PFSK-1 (cell line): ENCODE measurements around the gene MCEE.

Source experiments
- FOXP2 ChIP-seq: optimal IDR thresholded peaks from 2 replicates; pipeline ENCODE3; 2011; ENCODE audit warnings: borderline replicate concordance, control low read depth, inconsistent platforms; ENCODE audit not compliant: insufficient read depth; ENCODE audit errors: extremely low read length, extremely low read depth
- POLR2AphosphoS5 ChIP-seq: IDR thresholded peaks from 2 replicates; pipeline ENCODE4 v1.6.1; 2012; ENCODE audit warnings: low read depth, mild to moderate bottlenecking, control low read depth, low read length, moderate library complexity
- SIN3A ChIP-seq: IDR thresholded peaks from 2 replicates; pipeline ENCODE4 v1.6.1; 2012; ENCODE audit warnings: mild to moderate bottlenecking, low read length, moderate library complexity, borderline replicate concordance; ENCODE audit not compliant: insufficient read depth
- TAF1 ChIP-seq: IDR thresholded peaks from 2 replicates; pipeline ENCODE4 v1.6.1; 2012; ENCODE audit warnings: low read length, control low read depth, borderline replicate concordance; ENCODE audit not compliant: insufficient read depth
- TF ChIP-seq, protein P1 (sequence below), 2 experiments: IDR thresholded peaks; 2 replicates each; pipeline versions ENCODE4 v1.6.1 to v1.8.0; 2011 to 2012; ENCODE audit warnings: low read depth in 2 of 2, low read length in 2 of 2, control low read depth in 1 of 2, inconsistent platforms in 1 of 2, mild to moderate bottlenecking in 1 of 2, moderate library complexity in 1 of 2; ENCODE audit not compliant: insufficient read depth in 1 of 2

The MCEE gene

DNA sequence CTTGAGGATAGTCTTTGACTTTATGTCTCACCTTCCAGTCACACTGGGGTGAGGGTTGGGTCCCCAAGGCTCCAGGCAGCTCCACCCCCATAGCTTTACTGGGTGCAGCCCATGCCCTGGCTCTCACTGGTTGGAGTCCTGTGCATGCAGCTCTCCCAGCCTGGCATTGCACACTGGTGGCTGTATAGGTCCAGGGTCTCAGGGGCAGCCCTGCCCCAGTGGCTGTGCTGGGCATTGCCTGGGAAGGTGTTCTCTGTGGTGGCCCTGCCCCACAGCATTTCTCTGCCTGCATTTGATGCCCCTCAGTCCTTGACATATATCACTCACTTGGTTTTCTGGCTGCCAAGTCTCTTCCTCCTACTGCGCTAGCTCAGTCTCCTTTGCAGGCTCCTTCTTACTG is 21.6 kb upstream of the MCEE start:
- TF ChIP-seq TAF1 (no peak), FOXP2 (no peak), POLR2AphosphoS5 (no peak), SIN3A (no peak)

DNA sequence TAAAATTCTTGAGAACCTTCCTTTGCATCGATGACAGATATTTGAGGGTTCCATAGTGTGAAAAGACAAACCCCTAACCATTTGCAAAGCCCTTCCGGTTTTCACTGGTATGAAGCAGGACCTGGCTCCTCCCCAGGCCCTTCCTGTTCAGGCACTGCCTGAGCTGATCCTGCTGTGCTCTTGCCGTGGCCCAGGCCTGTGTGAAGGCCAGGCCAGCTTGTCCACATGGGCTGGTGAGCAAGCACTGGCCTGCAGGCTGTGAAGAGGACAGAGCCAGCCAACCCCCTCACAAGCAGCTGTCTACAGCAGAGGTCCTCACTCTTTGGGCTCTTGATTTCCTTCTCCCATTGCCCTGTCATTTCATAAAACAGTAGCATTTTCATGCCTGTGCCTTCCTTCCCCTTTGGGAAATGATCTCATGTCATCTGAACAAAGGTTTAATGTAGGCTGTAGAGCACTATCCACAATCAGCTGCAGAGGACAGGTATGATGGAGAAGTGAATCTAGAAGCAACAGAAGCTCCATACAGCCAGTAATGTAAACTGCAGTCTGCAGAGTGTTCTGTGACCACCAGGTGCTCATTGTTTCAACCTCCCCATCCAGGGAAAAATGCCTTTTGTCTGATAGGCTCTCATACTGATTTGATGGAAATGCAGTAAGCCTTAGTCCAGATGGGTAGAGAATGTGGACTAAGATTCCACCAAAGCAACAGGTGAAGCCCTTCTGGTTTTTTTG is 20.2 kb upstream of the MCEE start:
- no peak for TF ChIP-seq POLR2AphosphoS5
- no peak for TF ChIP-seq SIN3A
- TF ChIP-seq FOXP2, result no peak
- TF ChIP-seq, protein P1, sequence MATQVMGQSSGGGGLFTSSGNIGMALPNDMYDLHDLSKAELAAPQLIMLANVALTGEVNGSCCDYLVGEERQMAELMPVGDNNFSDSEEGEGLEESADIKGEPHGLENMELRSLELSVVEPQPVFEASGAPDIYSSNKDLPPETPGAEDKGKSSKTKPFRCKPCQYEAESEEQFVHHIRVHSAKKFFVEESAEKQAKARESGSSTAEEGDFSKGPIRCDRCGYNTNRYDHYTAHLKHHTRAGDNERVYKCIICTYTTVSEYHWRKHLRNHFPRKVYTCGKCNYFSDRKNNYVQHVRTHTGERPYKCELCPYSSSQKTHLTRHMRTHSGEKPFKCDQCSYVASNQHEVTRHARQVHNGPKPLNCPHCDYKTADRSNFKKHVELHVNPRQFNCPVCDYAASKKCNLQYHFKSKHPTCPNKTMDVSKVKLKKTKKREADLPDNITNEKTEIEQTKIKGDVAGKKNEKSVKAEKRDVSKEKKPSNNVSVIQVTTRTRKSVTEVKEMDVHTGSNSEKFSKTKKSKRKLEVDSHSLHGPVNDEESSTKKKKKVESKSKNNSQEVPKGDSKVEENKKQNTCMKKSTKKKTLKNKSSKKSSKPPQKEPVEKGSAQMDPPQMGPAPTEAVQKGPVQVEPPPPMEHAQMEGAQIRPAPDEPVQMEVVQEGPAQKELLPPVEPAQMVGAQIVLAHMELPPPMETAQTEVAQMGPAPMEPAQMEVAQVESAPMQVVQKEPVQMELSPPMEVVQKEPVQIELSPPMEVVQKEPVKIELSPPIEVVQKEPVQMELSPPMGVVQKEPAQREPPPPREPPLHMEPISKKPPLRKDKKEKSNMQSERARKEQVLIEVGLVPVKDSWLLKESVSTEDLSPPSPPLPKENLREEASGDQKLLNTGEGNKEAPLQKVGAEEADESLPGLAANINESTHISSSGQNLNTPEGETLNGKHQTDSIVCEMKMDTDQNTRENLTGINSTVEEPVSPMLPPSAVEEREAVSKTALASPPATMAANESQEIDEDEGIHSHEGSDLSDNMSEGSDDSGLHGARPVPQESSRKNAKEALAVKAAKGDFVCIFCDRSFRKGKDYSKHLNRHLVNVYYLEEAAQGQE (IDR thresholded peaks at IDR 0.05; ENCODE audit: insufficient read depth in 1 of 2, low read depth in 2 of 2, low read length in 2 of 2), result no peak
- TF ChIP-seq TAF1, result no peak

DNA sequence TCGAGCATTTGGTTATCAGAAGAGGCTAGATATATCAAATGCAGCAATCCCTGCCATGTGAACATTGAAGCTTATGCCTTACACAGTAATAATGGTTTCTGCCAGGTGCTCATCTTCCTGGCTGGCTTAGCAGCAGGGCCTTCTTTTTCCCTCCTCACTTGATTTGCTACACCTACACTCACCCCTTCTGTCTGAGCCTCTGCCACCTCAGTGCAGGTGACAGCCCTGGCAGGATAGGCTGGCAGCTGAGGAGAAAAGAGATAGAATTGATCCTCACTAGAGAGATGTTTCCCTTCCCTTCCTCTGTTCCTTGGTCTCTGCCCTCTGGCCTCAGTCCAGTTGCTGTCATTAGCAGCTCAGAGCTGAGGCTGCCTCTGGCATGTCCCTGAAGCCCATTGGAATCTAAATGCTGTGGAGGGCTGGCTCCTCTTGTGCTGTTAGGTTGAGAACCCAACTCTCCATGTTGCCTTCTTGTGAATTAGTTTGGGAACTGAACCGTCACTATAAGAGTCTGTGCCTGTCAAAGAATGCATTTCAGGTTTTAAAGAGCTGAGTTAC is 18.6 kb upstream of the MCEE start:
- no peak for TF ChIP-seq POLR2AphosphoS5
- TF ChIP-seq, protein P1 (IDR thresholded peaks at IDR 0.05; ENCODE audit: insufficient read depth in 1 of 2, low read depth in 2 of 2, low read length in 2 of 2), result no peak
- TF ChIP-seq TAF1, result no peak
- no peak for TF ChIP-seq SIN3A
- no peak for TF ChIP-seq FOXP2

DNA sequence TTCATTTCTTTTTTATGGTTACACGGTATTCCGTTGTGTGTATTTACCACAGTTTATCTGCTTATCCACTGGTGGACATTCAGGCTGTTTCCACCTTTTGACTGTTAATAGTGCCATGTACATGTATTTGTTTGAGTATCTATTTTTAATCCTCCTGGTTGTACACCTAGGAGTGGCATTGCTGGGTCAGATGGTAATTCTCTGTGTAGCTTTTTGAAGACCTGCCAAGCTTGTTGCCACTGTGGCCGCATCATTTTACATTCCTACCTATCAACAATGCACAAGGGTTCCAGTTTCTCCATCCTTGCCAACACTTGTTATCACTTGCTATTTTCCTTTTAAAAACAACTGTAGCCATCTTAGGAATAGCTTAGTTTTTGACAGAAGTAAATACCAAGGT is 13.8 kb upstream of the MCEE start:
- TF ChIP-seq, protein P1 (IDR thresholded peaks at IDR 0.05; ENCODE audit: insufficient read depth in 1 of 2, low read depth in 2 of 2, low read length in 2 of 2), result no peak
- no peak for TF ChIP-seq POLR2AphosphoS5
- TF ChIP-seq SIN3A, result no peak
- no peak for TF ChIP-seq FOXP2
- TF ChIP-seq TAF1, result no peak

DNA sequence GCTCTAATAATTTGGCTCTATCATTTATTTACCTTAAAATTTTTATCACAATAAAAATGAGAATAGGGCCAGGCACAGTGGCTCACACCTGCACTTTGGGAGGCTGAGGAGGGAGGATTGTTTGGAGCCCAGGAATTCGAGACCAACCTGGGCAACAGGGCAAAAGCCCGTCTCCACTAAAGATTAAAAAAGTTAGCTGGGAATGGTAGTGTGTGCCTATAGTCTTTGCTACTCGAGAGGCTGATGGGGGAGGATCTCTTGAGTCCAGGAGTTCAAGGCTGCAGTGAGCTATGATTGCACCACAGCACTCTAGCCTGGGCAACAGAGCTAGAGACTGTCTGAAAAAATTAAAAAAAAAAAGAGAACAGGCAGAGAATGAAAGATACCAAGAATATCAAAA is 6.1 kb upstream of the MCEE start:
- no peak for TF ChIP-seq SIN3A
- TF ChIP-seq FOXP2, result no peak
- TF ChIP-seq POLR2AphosphoS5, result no peak
- TF ChIP-seq, protein P1 (IDR thresholded peaks at IDR 0.05; ENCODE audit: insufficient read depth in 1 of 2, low read depth in 2 of 2, low read length in 2 of 2), result no peak
- no peak for TF ChIP-seq TAF1
